Measurements from ENCODE around the gene CD40LG.

CD40LG gene

GRCh38 chrX:136616987-136617685 lies 30.8 kb upstream of the CD40LG start:
- TF ChIP-seq MAX (IDR thresholded peaks at IDR 0.05; ENCODE audit: low read depth, low read length) = no peak
- TF ChIP-seq MYC (IDR thresholded peaks at IDR 0.05; ENCODE audit: low read depth, low read length) = no peak
- TF ChIP-seq CTCF (IDR thresholded peaks at IDR 0.05; ENCODE audit: low read depth, low read length) = no peak
- TF ChIP-seq POLR2A (IDR thresholded peaks at IDR 0.05; ENCODE audit: extremely low read depth, insufficient read length) = no peak
- DNase-seq (ENCODE audit: low read depth) = no peak
- no peak overlapping the region for H3K4me3 ChIP-seq (ENCODE audit: low read depth, low read length)

- no peak overlapping the region for H3K4me3 ChIP-seq (ENCODE audit: low read depth, low read length)
- TF ChIP-seq MYC (IDR thresholded peaks at IDR 0.05; ENCODE audit: low read depth, low read length) (no peak), POLR2A (IDR thresholded peaks at IDR 0.05; ENCODE audit: extremely low read depth, insufficient read length) (no peak), MAX (IDR thresholded peaks at IDR 0.05; ENCODE audit: low read depth, low read length) (no peak), CTCF (IDR thresholded peaks at IDR 0.05; ENCODE audit: low read depth, low read length) (no peak)
- no peak for DNase-seq (ENCODE audit: low read depth)
Observed at GRCh38 chrX:136619899-136620505, 28.0 kb upstream of the CD40LG start.

GRCh38 chrX:136620780-136621179 lies 27.2 kb upstream of the CD40LG start:
- H3K4me3 ChIP-seq (ENCODE audit: low read depth, low read length) = no peak overlapping the region
- TF ChIP-seq CTCF (IDR thresholded peaks at IDR 0.05; ENCODE audit: low read depth, low read length) (no peak), MAX (IDR thresholded peaks at IDR 0.05; ENCODE audit: low read depth, low read length) (no peak), MYC (IDR thresholded peaks at IDR 0.05; ENCODE audit: low read depth, low read length) (no peak), POLR2A (IDR thresholded peaks at IDR 0.05; ENCODE audit: extremely low read depth, insufficient read length) (no peak)
- no peak for DNase-seq (ENCODE audit: low read depth)

GRCh38 chrX:136622568-136622967 lies 25.4 kb upstream of the CD40LG start:
- TF ChIP-seq MYC (IDR thresholded peaks at IDR 0.05; ENCODE audit: low read depth, low read length) = no peak
- no peak for TF ChIP-seq CTCF (IDR thresholded peaks at IDR 0.05; ENCODE audit: low read depth, low read length)
- no peak for TF ChIP-seq POLR2A (IDR thresholded peaks at IDR 0.05; ENCODE audit: extremely low read depth, insufficient read length)
- TF ChIP-seq MAX (IDR thresholded peaks at IDR 0.05; ENCODE audit: low read depth, low read length) = no peak
- DNase-seq (ENCODE audit: low read depth) = no peak

GRCh38 chrX:136623396-136623795 lies 24.6 kb upstream of the CD40LG start:
- DNase-seq (ENCODE audit: low read depth) = no peak
- TF ChIP-seq MAX (IDR thresholded peaks at IDR 0.05; ENCODE audit: low read depth, low read length) (no peak), CTCF (IDR thresholded peaks at IDR 0.05; ENCODE audit: low read depth, low read length) (no peak), MYC (IDR thresholded peaks at IDR 0.05; ENCODE audit: low read depth, low read length) (no peak), POLR2A (IDR thresholded peaks at IDR 0.05; ENCODE audit: extremely low read depth, insufficient read length) (no peak)
- H3K4me3 ChIP-seq (ENCODE audit: low read depth, low read length) = no peak overlapping the region

More at GRCh38 chrX:136622568-136622967, 25.4 kb upstream of the CD40LG start:
- H3K4me3 ChIP-seq (ENCODE audit: low read depth, low read length) = no peak overlapping the region
